HG03571 (cell line): ENCODE results near the gene CTCF.
A peak's percentile ranks its signal among the peaks of the same experiment; 100 is the strongest.

Experiments used
- ATAC-seq: cut with Tn5 transposase; IDR thresholded peaks from one replicate; pipeline ENCODE4 v1.9.1; 2021; ENCODE audit not compliant: unreplicated experiment

CTCF gene

DNA sequence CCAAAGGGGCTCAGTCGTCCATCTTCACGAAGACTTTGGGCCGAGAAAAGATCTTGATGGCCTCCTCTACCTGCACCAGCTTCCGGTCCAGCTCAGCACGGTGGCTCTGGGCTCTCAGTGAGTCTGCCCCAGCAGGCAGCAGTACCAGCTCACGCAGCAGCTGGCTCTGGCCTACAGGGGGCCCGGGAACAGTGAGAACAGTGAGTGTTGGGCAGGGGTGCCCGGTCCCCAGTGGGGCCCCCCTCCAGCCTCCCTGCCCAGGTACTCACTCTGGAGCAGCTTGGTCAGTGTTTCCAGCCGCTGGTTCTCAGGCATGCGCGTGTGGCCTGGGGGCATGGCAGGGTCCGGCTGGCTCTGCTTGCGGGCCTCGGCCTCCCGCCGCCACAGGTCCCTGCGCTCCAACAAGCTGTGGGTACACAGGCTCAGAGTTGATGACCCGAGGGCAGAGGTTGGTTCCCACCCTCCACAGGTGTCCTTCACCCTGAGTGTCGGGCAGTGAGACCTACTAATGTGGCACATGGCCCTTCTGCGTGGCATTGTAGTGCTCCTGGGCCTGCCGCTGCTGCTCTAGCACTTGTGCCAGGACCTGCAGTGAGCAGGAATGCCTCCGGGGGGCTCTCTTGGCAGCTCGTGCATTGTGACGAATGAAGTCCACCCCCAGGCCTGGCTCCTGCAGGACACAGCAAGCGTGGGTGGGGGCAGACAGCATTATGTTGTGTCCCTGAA lies 101.0 kb downstream of the CTCF start:
- no peak for ATAC-seq

DNA sequence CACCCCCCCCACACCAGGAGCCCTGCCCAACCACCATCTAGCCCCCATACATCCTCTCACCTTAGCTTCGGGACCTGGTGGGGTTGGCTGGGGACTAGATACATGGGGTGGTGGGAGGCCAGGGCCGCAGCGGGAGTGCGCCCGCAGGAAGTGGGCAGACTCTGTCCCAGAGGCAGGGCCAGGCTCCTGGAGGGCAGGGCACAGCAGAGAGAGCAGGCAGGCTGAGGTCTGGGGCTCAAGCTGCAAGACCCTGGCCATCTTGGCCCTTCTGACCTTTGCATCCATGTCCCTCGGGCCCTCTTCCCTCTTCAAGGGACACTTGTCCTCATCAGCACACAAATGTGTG lies 101.5 kb downstream of the CTCF start:
- no peak for ATAC-seq

DNA sequence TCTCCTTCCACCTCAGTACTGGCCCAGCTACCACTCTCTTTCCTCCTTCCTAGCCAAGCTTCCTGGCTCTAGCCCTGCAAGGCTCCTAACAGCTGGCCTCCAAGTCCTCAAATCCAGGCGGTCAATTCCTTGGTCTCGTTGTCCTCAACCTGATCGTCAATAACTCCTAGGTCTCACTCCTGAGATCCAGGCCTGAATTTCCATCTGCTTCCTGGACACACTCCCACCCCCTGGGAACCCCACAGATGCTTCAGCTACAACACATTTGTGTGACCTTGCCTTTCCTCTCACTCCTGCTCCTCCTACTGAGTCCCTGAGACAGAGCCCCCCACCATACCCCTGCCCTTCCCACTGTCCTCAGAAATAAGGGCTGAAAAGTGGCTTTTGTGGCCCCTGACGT lies 101.9 kb downstream of the CTCF start:
- ATAC-seq, result no peak

DNA sequence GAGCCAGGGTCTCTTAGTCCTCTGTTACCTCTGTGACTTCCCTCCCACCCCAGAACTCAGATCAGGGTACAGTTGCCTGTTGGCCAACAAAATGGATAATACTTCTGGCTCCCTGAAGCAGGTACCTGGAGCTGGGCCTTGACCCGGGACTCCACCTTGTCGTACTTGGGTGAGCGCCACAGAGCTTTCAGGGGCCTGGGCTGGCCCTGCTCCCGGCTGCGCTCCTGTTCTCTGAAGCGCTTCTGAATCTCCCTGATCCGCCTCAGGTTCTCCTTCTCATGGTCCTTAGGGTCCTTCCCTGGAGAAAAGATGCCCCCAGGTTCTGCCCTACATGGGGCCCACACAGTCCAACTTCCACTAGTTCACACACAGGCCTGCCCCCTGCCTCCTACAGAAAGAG lies 102.5 kb downstream of the CTCF start:
- no peak for ATAC-seq

DNA sequence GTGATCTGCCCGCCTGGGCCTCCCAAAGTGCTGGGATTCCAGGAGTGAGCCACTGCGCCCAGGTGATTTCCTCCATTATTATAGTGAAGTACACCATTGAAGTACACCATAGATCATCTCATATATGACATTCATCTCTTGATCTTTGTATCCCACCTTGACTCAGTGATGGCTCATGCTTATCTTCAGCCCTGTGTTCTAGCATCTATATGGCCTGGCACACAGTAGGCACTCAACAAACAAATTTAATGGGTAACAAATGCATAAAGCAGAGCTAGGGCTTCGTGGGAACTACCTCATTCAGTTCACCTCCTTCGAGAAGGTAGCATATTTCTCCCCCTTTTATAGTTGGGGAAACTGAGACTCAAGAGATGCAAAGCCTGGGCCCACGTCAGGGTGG lies 103.3 kb downstream of the CTCF start:
- no peak for ATAC-seq

DNA sequence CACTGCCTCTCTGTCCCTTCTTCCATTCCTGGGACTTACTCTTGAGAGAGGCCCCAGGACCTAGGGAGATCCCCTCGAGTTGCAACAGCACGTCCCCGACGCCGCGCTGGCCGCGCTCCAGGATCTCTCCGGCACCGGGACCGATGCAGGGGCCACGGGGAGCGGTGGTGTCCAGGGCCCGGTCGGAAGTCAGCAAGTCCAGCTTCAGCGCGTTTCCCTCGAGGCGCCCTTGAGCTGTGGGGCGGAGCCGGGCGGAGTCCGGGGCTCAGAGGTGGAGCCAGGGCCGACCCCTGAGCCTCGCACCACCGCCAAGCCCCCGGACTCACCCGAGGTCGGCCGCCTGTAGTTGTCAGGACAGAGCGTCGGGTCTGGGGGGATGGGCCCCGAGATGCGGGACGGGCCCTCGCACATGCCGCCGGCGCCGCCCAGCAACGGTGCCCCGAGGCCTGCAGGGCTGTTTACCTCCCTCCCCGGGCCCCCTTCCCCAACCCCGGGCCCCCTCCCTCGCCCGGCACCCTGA lies 103.8 kb downstream of the CTCF start:
- ATAC-seq, result no peak

DNA sequence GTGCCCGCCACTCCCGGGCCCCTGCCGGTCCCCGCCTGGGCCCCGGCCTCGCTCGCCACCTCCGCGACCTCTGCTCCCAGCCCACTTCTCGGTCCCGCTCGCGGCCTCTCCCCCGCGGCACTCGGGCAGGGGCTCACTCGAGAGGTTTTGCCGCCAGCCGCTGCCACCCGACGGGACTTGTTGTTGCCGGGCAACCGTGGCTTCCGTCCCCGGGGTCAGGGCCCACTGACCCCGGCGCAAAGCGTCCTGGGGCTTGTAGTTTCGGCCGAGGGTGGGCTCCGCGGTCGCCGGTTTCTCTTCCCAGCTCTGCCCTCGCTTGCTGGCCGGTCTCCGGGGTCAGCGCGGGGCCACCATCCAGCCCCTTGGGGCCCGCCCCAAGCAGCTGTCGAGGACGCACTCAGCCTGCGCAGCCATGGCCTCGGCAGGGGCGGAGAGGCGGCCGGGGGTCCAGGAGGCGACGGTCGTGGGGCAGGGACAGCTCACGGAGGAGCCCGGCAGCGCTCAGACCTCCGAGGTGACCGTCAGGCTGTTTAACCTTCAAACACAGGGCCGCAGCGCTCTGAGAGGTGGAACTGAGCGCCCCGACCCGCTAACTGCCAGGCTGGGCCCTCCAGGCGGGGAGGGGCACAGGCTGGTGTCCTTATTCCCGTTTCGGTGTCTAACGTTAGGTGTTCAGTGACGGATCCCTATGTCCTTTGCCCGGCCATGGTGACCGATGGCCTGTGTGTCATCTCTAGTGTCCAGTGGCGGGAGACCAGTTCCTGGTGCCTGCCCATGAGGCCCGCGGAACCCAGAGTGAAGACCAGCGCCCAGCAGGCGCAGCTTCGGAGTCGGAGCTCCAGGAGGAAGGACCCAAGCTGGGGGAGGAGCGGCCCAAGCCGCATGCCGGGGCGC lies 104.5 kb downstream of the CTCF start, which contains the start of the genes C16orf86 and ENKD1:
Gene C16orf86, plus strand, starts transcription at position 256 of the 894 bp plus-strand sequence. Its CDS starts 157 bp downstream, at position 413.
Gene ENKD1, minus strand, starts transcription at position 192 of the 894 bp plus-strand sequence. CDS start 308 bp downstream, outside the sequence.
- peak; percentile 43 for ATAC-seq

DNA sequence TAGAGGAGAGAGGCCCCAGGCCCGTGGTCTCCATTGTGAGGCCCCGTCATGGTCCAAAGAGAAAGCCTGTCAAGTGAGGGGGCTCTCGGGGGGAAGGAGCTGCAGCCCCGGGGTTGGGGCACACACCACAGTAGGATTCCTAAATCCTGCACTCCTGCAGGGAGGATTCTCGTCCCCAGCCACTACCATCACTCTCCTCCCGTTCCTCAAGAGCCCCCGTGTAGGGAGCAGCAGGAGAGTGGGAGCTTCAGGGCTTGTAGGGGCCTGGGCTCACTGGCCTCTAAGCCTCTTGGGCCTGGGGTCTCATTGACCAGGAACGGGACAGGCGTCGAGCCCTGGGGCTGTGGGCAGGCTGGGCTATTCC lies 105.1 kb downstream of the CTCF start:
- no peak for ATAC-seq

DNA sequence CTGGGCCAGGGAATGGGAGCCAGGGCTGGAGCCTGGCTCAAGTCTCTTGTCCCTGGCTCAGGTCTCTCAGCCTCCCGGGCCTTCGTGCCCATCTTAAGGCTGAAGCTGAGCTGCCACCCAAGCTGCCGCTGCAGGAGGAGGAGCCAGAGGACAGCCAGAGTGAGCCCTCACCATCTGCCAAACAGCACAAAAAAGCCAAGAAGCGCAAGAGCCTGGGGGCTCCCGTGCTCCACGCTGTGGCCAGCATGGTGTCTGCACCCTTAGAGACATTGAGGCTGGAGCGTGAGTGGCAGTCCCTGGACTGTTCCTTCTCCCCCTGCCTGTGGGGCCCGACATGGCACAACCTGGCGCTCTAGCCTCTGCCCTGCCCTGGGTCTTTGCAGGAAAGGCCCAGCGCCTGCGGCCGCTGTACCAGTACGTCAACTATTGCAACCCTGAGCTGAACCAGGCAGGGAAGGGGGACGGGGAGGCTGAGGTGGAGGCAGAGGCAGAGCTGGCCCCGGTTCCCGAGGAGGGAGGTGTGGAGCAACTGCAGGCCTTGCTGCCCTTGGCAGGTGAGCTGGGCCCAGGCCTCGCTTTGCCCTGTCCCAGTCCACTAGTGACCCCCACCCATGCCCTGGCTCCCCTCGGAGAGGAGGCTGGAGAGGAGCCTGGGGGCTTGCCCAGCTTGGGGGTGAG lies 105.6 kb downstream of the CTCF start:
- ATAC-seq, result peak; percentile 52

DNA sequence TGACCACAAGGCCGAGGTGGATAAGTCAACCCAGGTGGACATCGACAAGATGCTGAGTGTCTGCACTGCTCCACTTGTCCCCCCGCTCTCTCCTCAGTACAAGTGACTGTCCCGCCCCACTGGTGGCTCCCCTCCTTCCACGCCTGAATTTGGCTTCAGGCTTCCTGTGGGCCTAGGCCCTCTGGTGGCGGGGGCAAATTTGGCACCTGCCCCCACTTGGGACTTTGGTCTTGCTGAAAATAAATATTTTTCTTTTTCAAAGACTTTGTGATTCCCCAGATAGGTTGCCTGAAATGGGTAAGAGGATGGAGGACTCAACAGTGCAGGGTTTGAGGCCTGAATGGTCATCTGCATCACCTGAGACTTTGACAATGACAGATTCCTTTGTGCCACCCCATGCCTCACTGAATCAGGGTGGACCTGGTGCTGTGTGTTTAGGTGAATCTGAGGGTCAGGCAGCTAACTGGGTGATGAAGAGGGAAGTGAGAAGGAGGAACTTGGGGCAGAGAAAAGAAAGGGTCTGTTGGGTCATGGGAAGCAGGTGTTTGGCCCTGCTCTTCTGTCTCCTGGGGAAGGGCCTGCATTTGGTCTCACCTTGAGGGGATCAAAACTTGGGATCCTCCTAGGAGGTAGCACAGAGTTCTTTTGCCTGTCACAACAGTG lies 106.3 kb downstream of the CTCF start:
- no peak for ATAC-seq

DNA sequence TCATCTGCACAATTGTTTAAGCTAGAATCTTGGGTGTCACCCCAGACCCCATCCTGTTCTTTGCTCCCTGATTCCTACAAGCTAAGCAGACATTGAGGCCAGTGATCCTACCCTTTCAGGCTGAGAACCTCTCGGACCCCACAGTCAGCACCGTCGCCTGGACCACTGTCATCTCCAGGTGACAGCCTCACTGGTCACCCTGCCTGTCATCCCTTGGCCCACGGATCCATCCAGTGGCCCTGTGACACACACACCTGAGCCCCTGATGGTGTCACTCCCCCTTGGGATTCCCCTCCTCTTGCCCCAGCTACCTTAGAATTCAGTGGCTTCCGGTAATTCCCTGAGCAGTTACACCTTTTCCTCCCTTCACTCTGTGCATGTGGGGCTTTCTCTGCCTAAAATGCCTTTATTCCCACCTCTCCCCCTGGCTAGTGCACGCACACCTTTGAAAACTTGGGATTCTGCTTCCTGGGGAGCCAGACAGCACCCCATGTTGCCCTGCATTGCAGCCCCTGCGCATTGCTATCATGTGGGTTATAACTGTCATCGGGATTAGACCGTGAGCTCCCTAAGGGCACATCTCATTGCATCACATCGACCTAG lies 107.3 kb downstream of the CTCF start:
- ATAC-seq, result no peak

DNA sequence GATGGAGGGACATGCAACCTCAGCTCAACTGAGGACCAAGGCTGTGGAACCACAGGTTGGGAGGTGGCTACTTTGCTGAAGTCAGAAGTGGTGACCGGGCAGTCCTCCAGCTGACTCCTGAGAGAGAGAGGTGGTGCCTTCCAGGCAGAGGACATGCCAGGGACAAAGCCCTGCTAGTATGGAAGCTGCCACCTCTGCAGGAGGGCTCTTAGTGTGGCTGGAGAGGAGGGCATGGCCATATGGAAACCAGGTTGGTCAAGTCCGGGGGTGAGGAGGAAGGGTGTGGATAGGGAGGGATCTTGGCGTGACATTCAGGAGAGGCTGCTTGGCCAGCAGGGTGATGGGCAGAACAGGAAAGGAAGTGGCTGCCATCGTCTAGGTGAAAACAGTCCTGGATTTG lies 110.0 kb downstream of the CTCF start:
- no peak for ATAC-seq

DNA sequence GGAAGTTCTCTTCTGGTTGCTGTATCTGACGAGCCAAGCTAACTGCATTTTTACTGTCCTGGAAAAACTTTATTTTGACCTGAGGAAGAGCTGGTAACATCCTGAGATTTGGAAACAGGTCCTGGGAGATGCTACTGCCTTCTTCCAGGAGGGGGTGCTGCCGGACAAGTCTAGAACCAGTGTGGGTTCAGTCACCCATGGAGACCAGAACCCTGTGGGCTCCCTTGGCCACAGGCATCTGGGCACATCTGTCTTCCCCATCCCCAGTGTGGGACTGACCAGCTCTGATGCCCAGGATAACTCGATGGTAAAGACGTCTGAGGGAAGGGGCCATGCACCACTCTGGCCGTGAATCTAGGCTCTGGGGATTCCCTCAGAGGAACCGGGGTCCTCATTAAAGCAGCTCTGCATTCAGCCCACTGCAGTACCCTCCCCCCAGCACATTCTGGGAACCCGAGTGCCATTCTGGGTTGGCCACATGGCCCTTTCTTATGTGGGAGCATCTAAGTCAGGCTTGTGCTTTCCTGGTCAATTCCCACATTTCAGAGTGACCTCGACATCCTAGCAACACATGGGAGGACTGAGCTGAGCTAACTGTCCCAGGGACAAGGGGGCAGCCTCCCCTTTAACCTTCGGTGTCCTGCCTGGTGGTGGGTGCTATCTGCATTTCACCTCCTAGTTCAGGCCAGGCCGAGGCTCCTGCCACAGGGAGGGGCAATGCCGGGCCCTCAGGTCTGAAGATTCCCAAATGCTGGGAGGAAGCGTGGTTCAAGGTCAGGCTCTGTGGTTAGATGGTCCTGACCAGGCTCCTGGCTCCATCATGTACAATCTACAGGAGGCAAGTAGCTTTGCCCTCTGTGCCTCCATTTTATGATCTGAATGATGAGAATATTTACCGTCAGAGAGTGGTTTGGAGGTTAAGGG lies 110.7 kb downstream of the CTCF start:
- no peak for ATAC-seq

DNA sequence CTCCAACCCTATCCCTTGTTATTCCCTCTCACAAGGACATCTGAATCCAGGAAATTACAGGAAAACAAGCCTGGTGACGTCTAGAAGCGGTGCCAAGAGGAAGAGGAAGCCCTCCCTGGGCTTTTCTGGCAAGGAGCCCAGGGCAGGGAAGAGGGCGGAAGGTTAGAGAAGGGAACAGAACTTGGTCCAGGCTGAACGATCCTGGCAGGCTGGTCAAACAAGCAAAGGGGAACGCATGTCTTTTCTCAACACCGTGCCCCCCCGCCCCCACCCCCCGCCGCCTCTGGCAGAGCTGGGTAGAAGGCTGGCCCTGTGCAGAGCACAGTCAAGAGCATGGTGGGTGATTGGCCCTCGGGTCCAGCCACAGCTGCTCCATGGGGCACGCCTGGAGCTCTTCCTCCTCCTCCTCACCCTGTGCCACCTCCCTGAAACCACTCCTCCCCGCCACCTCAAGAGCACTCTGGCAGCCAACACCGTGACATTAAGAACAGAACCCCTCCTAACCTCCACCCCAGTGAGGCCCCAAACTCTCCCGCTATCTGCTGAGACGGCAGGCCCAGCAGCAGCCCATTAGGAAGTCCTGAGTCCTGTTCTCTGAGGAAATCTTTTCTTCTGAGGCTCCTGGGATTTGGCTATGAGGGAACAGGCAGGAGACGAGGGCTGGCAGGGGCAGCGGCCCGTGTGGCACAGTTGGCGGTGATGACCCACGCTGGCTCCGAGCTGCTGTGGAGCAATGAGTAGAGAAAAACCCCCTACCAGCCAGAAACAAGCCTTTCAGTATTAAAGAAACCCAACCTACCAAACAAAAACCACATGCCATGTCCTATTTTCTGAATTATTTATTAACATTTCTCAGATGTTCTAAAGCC lies 111.6 kb downstream of the CTCF start:
- ATAC-seq, result no peak

DNA sequence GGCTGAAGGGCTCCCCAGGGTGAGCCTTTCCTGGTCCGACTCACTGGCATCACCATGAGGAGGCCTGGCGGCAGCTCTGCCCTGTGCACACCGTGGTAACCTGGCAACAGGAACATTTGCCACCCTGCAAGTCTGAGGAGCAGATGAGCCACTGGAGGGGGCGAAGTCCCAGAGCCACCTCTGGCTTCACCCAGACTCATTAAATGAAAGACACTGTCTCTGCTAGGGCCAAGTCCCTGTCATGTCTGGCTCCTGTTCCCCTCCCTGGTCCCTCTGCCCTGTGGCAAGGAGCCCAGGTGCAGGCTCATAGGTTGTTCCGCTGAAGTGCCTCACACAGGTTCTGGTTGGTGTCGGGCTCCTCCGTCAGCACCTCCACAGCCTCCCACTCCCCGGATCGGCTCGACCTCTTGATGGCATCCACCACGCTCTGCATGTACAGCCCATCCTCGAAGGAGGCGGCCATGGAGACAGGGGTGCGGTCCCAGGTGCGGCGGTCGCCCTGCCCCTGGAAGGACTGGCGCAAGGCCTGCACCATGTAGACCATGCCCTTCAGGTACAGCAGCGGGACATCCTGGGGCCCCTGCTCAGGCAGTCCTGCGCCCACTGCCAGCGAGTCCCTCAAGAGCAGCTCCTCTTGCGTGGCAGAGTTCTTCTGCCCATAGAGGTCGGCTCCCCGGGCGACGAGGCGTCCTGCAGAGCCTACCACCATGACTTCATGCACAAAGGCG lies 112.7 kb downstream of the CTCF start:
- ATAC-seq, result no peak

DNA sequence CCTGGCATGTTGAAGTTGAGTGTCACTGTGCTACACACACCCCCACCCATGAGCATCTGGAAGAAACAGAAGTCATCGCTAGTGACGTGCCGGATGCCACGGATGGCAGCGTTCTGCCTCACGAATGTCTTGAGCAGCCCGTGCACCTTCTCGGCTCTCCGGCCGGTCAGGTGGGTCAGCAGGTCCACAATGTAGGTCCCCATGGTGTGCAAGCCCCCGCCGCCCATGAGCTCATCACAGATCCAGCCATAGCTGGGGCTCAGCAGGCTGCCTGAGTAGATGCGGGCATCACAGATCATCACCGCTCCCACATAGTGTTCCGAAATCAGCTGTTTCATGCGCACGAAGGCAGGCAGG lies 113.2 kb downstream of the CTCF start:
- ATAC-seq, result no peak

DNA sequence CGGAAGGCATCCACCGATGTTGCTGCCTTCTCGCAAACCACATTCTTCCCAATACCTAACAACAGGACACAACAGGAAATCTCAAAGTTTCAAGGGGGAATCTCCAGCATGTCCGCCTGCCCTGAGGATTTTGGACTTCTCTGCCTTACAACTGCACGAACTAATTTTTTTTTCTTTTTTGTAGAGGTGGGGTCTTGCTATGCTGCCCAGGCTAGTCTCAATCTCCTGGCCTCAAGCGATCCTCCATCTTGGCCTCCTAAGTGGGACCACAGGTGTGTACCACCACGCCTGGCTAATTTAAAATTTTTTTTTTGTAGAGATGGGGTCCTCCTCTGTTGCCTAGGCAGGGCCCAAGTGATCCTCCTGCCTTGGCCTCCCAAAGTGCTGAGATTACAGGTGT lies 113.7 kb downstream of the CTCF start:
- no peak for ATAC-seq

DNA sequence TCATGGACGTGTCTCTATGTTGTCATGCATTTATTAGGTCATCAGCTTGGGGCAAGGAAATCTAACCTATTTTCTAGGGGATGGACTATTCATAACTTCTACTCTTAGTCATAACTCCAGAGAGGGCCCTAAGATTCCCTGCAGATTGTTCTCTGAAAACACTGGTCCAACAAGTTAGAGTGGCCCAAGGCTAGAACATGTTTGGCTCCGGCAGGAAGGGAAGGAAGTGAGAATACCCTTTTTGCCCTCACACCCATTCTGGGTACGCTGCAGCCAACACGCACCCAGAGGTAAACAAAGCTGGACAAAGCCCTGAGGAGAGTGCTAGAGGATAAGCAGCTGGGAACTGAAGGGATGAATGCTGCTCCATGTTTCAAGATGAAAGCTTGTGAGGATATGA lies 114.2 kb downstream of the CTCF start:
- ATAC-seq, result no peak
